ENCODE measurements around the gene MPPE1.
A peak's percentile ranks its signal among the peaks of the same experiment; 100 is the strongest.
"Not testable (repeated sequence)": the region's sequence is repeated elsewhere in the genome, so short reads cannot be mapped to it uniquely, and the experiment has no call there.

MPPE1 gene, protein sequence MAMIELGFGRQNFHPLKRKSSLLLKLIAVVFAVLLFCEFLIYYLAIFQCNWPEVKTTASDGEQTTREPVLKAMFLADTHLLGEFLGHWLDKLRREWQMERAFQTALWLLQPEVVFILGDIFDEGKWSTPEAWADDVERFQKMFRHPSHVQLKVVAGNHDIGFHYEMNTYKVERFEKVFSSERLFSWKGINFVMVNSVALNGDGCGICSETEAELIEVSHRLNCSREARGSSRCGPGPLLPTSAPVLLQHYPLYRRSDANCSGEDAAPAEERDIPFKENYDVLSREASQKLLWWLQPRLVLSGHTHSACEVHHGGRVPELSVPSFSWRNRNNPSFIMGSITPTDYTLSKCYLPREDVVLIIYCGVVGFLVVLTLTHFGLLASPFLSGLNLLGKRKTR

DNA sequence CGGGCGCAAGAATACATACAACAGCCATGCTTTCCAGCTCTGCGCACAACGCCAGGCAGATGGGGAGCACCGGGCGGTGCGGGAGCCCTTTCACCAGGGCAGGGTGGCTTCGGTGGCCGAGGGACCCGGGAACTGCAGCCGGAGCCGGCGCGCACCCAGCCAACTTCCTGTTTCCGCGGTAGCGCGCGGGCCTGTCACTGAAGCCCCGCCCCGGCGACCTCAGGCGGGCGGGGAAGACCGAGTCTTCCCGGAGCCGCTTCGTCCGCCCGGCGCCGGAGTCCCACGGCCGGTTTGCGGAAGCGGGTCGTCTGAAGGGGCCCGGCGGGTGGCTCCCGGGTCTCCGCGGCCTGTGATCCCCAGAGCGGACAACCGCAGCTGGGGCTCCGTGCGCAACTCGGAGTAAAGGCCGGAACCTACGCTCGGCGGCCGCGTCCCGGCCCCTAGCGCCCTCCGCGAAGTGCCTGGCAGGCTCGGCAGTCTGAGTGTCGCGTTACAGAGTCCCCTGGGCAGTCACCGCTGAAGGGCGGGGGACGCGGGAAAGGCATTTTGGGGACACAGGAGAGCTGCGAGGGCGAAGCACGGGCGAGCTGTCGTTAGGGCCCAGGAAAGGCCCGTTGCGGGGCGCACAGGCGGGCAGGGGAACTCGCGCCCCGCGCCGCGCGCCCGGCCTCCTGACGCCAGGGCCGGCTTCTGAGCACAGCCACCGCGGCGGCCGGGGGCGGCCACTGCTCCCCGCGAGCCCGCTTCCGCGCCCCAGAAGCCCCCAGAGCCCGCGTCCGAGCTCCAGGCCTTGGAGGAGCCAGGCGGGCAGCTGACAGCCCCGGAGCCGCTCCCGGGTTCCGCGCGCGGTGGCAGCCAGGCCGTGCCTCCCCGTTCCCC is at the start of gene MPPE1:
Gene MPPE1 (minus strand): TSS at position 136 of the 879 bp plus-strand sequence. CDS start 11,053 bp downstream, outside the sequence.
- peaks cover 15% of the 10 kb centered on the region for H3K4me1 ChIP-seq (ENCODE audit: insufficient read depth, low read length)
- H3K9ac ChIP-seq (ENCODE audit: low read depth, low read length), result peak within 1 kb of the TSS; percentile 96
- H3K36me3 ChIP-seq (ENCODE audit: insufficient read depth, low read length), result no peaks in the 10 kb centered on the region
- H3K9me3 ChIP-seq (ENCODE audit: control insufficient read depth, insufficient read depth, low read length), result no peaks in the 10 kb centered on the region

DNA sequence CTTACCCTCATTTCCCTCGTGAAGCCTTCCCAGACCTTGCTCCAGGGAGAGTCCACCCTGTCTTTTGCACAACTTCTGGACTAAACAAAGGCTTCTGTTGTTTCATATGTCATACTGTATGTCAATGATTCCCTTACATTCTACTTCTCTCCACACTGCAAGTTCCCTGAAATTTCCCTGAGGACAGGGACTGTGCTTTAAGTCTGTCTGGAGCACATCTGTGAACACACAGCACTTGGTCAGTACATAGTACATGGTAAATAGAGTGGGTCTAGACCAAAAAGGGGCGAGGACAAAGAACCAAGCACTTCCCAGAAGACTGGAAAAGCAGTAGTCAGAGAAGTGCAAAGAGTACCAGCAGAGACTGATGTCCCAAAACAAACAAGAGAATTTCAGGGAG is 49.5 kb upstream of the MPPE1 start:
- Histone ChIP-seq H3K4me1 (ENCODE audit: insufficient read depth, low read length) (peaks cover 5% of the 10 kb centered on the region; the same call in 1 of the 2 replicates), H3K36me3 (ENCODE audit: insufficient read depth, low read length) (no peaks in the 10 kb centered on the region), H3K9ac (ENCODE audit: low read depth, low read length) (no peak overlapping the region), H3K9me3 (ENCODE audit: control insufficient read depth, insufficient read depth, low read length) (peaks cover 7% of the 10 kb centered on the region; the same call in 1 of the 2 replicates)

DNA sequence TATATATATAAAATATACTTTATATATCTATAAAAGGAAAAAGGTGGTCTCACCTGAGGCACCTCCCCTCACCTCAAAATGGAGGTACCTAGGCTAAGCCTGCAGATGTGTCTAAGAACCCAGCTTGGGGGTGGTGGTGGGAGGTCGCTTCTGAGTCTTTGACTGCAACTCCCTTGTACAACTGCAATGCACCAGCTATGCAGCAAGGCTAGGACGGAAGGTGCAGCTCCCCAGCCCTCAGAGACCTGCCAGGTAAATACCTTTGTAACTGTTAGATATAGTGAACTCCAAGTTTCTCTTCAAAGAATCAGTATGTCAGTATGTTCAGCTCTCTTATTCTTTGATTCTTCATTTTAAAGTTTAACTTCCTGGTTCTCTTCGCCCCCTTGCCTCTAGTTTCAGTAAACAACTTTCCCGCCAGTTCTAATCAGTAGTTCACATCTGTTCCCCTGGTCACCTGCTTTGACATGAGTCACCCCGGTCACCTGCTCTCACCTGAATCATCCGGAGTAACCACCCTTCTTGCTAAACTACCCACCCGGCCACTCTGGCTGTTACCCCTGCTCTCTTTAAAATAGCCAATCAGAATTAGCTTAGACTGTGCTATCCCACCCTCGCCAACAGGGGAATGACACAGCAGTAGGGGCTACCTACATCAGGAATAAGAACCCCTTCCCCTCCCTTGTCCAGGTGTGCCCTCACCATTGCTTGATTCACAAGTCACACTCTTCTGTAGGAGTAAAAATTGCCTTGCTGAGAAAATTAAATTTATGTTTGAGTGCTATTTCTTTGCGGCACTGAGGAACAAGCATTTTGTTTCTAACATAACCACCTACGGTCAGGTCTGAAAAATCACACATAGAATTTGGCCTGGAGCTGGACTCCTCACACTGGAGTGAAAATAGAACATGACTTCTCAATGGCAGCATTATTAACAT is 48.5 kb upstream of the MPPE1 start:
- H3K36me3 ChIP-seq (ENCODE audit: insufficient read depth, low read length), result no peaks in the 10 kb centered on the region
- H3K4me1 ChIP-seq (ENCODE audit: insufficient read depth, low read length), result peaks cover 8% of the 10 kb centered on the region; the same call in 1 of the 2 replicates
- no peak overlapping the region for H3K9ac ChIP-seq (ENCODE audit: low read depth, low read length)
- H3K9me3 ChIP-seq (ENCODE audit: control insufficient read depth, insufficient read depth, low read length), result peaks cover 7% of the 10 kb centered on the region; the same call in 1 of the 2 replicates

DNA sequence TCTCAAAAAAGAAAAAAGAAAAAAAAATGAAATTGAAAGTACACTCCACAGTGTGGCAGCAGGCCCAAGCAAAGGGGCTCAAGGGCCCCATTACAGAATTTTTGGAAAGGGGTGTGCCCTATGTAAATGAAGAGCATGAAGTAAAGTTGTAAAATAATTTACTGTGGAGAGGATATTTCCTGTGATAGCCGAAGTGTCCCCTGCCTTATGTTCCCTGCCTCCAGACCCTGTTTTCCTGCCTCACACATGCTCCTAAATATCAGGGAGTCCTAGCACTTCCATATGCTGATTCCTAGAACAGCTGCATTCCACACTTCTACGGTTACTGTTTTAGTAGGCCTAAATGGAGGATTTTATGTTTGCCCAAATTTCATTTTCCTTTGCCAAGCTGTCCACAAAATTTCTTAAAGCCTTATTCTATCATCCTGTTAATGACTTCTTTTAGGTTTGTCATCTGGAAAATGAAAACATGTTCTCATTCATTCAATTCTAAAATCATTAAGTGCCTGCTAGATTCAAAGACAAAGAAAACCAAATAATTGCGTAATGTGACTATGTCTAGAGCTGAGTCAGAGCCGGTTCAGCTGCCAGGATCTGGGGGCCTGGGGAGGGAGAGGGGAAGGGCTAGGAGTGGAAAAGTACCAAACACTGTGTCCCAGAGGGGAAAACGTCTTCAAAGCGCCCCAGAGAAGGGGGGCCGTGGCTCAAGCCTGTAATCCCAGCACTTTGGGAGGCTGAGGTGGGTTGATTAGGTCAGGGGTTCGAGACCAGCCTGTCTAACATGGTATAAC is 47.3 kb upstream of the MPPE1 start:
- Histone ChIP-seq H3K9ac (ENCODE audit: low read depth, low read length) (0 out of 2 replicates have a peak overlapping the region, but pooled peaks have one; percentile 12), H3K9me3 (ENCODE audit: control insufficient read depth, insufficient read depth, low read length) (peaks cover 7% of the 10 kb centered on the region; the same call in 1 of the 2 replicates), H3K36me3 (ENCODE audit: insufficient read depth, low read length) (no peaks in the 10 kb centered on the region)

DNA sequence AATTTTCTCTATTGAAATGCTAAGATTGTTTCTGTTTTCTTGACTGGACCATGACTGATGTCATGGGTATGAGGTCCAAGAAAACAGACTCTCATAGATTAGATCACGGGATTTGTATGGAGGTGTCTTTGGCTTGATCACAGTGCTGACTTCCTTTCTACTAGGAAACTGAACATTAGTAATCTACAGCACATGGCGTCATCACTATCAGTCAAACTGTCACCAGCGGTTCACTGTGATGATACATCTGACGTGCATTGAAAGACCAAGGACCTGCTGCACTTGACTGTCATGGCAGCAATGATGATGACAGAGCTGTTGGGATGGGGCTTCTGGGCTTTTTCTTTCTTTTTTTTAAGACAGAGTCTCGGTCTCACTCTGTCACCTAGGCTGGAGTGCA is 45.0 kb upstream of the MPPE1 start:
- Histone ChIP-seq H3K4me1 (ENCODE audit: insufficient read depth, low read length) (peaks cover 20% of the 10 kb centered on the region), H3K9ac (ENCODE audit: low read depth, low read length) (no peak overlapping the region), H3K9me3 (ENCODE audit: control insufficient read depth, insufficient read depth, low read length) (peaks cover 7% of the 10 kb centered on the region; the same call in 1 of the 2 replicates), H3K36me3 (ENCODE audit: insufficient read depth, low read length) (no peaks in the 10 kb centered on the region)

More for the DNA sequence above, 47.3 kb upstream of the MPPE1 start:
- peaks cover 12% of the 10 kb centered on the region; the same call in 1 of the 2 replicates for H3K4me1 ChIP-seq (ENCODE audit: insufficient read depth, low read length)

DNA sequence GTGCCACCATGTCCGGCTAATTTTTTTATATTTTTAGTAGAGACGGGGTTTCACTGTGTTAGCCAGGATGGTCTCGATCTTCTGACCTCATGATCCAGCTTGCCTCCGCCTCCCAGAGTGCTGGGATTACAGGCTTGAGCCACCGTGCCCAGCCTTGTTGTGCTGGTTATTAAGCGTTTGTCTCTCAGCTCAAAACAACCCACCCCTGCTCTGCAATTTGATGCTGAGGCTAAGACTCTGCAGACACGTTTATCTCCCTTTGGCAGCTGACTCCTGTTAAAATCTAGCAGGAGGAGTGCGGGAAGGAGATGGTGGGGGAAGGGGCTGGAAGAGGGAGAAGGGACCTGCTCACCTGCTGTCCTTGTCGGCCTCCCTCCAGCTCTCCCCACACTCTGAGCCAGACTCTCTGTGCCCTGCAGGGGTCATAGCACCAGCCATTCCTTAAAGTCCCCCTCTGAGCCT is 43.3 kb upstream of the MPPE1 start:
- H3K4me1 ChIP-seq (ENCODE audit: insufficient read depth, low read length), result peaks cover 25% of the 10 kb centered on the region
- no peak overlapping the region for H3K9ac ChIP-seq (ENCODE audit: low read depth, low read length)
- no peaks in the 10 kb centered on the region for H3K36me3 ChIP-seq (ENCODE audit: insufficient read depth, low read length)
- no peaks in the 10 kb centered on the region for H3K9me3 ChIP-seq (ENCODE audit: control insufficient read depth, insufficient read depth, low read length)

DNA sequence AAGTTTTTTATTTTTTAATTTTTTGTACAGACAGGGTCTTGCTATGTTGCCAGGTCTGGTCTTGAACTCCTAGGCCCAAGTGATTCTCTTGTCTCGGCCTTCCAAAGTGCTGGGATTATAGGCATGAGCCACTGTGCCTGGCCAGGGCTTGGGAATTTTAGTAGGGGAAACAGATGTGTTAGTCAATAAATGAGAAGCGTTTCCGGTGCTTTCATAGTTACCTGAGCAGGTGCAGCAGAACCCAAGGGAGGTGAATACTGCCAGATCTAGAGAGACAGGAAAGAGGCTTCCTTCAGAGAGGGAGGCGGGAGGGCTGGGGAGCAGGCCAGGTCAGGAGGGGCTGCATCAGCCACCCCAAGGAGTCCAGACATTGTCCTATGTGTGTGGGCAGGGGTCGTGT is 42.7 kb upstream of the MPPE1 start:
- Histone ChIP-seq H3K36me3 (ENCODE audit: insufficient read depth, low read length) (no peaks in the 10 kb centered on the region), H3K9me3 (ENCODE audit: control insufficient read depth, insufficient read depth, low read length) (no peaks in the 10 kb centered on the region), H3K4me1 (ENCODE audit: insufficient read depth, low read length) (peaks cover 27% of the 10 kb centered on the region), H3K9ac (ENCODE audit: low read depth, low read length) (no peak overlapping the region)

DNA sequence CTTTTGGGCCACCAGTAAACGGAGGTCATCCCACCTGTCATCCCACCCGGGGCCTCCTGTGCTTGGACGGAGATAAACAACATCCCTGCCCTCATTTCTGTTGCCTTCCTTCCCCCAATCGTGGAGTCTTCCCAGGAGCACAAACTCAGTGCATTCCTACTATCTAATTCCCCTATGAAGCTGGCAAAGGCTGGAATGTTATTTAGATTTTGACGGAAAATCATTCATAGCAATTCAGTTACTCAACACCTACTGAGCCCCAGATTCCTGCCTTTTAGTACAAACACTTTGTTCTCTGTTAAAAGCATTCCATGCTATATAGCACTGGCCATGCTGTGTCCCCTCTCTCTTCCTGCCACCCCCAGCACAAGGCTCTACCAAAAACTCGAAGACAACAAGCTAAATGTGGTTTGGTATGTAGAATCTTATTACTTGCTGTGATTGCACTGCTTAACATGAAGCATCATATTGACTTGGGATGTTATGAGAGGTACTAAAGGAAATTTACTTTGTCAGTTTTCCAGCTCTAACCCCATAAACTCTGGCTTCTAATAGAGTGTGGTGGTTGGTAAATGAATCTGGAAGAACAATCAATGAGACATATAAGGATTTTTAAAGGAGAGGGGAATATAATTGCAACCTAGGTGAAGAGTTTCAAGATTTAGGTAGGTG is 40.9 kb upstream of the MPPE1 start:
- no peak overlapping the region for H3K9ac ChIP-seq (ENCODE audit: low read depth, low read length)
- no peaks in the 10 kb centered on the region for H3K9me3 ChIP-seq (ENCODE audit: control insufficient read depth, insufficient read depth, low read length)

DNA sequence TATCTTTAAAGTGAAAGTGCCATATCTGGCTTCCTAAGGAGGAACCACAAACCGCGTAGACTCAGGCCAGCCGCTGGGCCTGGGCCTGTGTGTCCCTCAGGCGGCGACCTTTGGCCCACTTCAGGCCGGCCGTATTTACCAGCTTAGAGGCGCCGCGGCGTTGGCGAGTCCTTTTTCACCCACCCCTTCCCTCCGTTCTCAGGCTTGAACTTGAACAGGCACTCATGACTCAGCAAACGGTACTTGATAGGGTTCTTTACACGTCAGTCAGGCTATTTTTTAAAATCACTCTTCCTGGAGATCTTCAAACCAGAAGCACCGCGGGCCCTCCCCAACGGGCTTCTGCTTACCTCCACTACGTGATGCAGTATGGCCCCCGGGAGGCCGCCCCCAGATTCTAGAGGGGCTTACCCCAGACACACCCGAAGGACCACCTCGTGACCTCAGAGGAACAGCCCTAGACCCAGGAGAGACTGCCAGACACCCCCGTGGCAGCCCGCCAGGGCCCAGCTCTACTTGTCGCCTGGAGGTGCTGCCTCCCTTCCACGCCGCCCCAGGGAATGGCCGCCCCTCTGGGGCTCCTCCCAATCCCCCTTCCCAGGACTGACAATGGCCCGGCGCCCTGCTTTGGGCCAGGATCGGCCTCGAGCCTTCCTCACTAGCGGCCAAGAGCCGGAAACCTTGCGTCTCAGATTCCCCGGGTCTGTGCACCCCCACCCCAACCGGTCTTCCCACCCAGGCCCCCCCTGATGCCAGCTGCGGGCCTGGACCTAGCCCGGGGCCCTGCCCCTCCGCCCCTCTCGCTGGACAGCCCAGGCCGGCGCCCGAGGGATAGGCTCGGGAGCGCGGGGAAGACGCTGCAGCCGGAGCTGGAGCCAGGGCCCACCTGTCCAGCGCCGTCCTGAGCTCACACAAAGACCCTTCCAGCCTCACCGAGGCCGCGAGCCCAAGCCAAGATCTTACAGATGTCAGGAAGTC is 39.4 kb upstream of the MPPE1 start:
- Histone ChIP-seq H3K9ac (ENCODE audit: low read depth, low read length) (peak overlapping the region; percentile 82), H3K36me3 (ENCODE audit: insufficient read depth, low read length) (no peaks in the 10 kb centered on the region), H3K4me1 (ENCODE audit: insufficient read depth, low read length) (peaks cover 22% of the 10 kb centered on the region), H3K9me3 (ENCODE audit: control insufficient read depth, insufficient read depth, low read length) (no peaks in the 10 kb centered on the region)

More for the DNA sequence above, 40.9 kb upstream of the MPPE1 start:
- peaks cover 22% of the 10 kb centered on the region for H3K4me1 ChIP-seq (ENCODE audit: insufficient read depth, low read length)
- H3K36me3 ChIP-seq (ENCODE audit: insufficient read depth, low read length), result no peaks in the 10 kb centered on the region

DNA sequence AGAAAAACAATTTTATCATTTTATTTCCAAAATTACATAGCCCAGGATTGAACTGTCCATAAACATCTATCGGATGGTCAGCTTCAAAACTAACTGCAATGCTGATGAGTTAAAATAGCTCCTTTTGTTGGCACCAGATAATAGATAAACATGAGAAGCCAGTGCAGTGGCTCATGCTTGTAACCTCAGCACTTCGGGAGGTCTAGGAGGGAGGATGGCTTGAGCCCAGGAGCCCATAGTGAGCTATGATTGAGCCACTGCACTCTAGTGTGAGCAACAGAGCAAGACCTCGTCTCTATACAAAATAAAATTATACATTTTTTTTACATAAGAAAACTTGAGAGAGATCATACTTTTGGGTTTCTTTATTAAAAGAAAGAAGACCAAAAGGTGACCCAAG is 38.6 kb upstream of the MPPE1 start:
- H3K4me1 ChIP-seq (ENCODE audit: insufficient read depth, low read length), result peaks cover 20% of the 10 kb centered on the region
- H3K9me3 ChIP-seq (ENCODE audit: control insufficient read depth, insufficient read depth, low read length), result no peaks in the 10 kb centered on the region
- H3K36me3 ChIP-seq (ENCODE audit: insufficient read depth, low read length), result no peaks in the 10 kb centered on the region
- peak overlapping the region; percentile 82; the same call in 1 of the 2 replicates for H3K9ac ChIP-seq (ENCODE audit: low read depth, low read length)

DNA sequence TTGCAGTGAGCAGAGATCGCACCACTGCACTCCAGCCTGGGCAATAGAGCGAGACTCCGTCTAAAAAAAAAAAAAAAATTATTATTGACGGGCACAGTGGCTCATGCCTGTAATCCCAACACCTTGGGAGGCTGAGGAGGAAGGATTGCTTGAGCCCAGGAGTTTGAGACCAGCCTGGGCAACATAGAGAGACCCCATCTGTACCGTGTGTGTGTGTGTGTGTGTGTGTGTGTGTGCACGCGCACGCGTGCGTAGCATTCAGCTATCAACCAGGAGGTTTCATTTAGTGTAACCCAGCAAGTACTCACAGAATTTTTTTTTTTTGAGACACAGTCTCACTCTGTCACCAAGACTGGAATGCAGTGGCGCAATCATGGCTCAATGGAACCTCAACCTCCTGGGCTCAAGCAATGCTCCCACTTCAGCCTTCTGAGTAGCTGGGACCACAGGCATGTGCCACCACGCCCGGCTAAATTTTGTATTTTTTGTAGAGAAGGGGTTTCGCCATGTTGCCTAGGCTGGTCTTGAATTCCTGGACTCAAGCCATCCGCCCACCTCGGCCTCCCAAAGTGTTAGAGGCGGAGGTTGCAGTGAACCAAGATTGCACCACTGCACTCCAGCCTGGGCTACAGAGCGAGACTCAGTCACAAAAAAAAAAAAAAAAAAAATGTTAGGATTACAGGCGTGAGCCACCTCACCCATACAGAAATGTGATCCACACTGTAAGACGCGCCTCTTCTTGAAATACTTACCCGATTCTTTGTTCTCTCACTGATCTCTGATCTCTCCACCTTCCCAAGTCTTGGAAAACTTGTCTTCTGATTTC is 37.9 kb upstream of the MPPE1 start:
- not testable (repeated sequence) for H3K9me3 ChIP-seq (ENCODE audit: control insufficient read depth, insufficient read depth, low read length); H3K36me3 ChIP-seq (ENCODE audit: insufficient read depth, low read length); H3K9ac ChIP-seq (ENCODE audit: low read depth, low read length)
- peaks cover 15% of the 10 kb centered on the region for H3K4me1 ChIP-seq (ENCODE audit: insufficient read depth, low read length)
